HG03457 (cell line): ENCODE measurements around the gene TMEM145.
"Not testable (repeated sequence)": the region's sequence is repeated elsewhere in the genome, so short reads cannot be mapped to it uniquely, and the experiment has no call there.

Experiments
- ATAC-seq: cut with Tn5 transposase; IDR thresholded peaks from one replicate; pipeline ENCODE4 v1.9.1; 2021; ENCODE audit warnings: moderate number of reproducible peaks; ENCODE audit not compliant: unreplicated experiment

TMEM145 gene

GRCh38 chr19:42333975-42334696, 21.0 kb downstream of the TMEM145 start:
- ATAC-seq, result no peak

DNA sequence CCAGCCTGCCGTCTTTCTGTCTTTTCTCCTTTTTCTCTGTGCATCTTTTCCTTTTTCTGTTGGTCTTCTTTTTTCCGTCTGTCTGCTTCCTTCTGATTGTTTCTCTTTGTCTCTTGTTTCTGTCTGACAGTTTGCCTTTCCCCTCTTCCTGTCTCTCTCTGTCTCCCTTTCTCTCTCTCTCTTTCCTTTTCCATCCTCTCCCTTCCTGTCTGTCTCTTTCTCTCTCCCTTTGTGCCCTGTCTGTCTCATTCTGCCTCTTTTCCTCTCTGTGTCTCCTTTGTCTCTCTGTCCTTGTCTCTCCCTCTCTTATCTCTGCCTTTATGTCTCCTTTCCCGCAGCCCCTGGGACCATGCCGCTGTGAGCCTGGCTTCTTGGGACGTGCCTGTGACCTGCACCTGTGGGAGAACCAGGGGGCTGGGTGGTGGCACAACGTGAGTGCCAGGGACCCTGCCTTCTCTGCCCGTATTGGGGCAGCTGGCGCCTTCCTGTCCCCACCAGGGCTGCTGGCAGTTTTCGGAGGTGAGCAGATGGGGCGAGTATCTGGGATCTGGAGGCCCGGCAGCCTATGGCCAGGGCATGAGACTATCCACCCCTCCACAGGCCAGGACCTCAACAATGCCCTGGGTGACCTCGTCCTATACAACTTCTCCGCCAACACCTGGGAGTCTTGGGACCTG, 21.7 kb downstream of the TMEM145 start:
- no peak for ATAC-seq

DNA sequence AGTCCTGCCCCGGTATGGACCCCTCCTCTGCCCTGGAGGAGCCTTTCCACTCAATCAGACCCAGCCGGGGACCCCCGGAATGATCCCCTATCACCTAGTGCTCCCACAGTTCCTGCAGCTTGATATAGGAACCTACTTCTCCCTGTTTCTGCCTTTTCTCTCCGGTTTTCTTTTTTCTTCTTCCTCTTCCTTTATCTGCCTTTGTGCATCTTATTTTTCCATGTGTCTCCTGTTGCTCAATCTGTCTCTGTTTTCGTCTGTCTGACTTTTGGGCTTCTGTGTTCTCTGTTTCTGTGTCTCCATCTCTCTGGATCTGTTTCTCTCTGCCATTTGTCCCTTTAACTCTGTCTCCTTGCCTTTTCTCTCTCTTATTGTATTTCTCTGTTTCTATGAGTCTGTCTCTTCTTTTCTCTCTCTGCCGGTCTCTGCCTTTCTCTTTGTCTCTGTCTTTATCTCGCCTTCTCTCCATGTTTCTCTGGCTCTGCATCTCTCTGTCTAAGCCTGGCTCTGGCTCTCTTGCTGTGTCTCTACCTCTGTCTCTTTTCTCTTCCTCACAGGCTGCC, 22.3 kb downstream of the TMEM145 start:
- no peak for ATAC-seq

GRCh38 chr19:42335971-42336370, 22.9 kb downstream of the TMEM145 start:
- no peak for ATAC-seq

DNA sequence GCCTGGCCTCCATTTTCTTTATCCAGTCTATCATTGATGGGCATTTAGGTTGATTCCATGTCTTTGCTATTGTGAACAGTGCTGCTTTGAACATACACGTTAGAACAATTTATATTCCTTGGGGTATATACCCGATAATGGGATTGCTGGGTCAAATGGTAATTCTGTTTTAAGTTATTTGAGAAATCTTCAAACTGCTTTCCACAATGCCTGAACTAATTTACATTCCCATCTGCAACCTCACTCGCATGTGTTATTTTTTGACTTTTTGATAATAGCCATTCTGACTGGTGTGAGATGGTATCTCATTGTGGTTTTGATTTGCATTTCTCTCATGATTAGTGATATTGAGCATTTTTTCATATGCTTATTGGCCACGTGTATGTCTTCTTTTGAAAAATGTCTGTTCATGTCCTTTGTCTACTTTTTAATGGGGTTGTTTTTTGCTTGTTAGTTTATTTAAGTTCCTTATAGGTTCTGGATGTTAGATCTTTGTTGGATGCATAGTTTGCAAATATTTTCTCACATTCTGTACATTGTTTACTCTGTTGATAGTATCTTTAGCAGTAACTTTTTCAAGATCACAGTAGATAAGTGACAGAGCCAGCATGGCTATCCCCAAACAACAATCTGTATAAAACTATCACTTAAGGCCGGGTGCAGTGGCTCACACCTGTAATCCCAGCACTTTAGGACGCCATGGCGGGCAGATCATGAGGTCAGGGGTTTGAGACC, 26.2 kb downstream of the TMEM145 start:
- ATAC-seq, result not testable (repeated sequence)

GRCh38 chr19:42339922-42340321, 26.8 kb downstream of the TMEM145 start:
- not testable (repeated sequence) for ATAC-seq

DNA sequence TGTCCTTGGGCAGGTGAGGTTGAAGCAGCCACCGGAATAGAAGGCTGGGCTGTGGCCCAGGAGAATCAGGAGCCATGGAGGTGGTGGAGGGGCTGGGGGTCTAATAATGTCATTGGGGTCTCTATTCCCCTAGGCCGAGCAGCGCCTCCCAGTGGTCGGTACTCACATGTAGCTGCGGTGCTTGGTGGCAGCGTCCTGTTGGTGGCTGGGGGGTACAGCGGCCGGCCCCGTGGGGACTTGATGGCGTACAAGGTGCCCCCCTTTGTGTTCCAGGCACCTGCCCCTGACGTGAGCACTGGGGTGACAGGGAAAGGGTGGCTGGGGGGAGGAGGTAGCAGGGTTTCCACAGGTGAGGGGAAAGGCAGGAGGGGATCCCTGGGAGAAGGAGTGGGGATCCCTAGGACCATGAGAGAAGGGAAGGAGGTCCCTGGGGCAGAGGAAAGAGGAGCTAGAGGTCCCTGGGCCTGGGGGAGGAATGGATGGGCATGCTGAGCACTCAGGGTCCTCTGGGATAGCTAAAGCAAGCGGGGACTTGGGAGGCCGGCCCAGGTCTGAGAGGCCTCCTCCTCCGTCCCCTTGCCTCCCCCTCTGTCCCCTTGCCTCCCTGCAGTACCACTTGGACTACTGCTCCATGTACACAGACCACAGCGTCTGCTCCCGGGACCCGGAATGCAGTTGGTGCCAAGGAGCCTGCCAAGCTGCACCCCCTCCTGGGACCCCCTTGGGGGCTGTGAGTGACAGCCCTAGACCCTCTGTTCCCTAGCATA, 30.4 kb downstream of the TMEM145 start:
- no peak for ATAC-seq

DNA sequence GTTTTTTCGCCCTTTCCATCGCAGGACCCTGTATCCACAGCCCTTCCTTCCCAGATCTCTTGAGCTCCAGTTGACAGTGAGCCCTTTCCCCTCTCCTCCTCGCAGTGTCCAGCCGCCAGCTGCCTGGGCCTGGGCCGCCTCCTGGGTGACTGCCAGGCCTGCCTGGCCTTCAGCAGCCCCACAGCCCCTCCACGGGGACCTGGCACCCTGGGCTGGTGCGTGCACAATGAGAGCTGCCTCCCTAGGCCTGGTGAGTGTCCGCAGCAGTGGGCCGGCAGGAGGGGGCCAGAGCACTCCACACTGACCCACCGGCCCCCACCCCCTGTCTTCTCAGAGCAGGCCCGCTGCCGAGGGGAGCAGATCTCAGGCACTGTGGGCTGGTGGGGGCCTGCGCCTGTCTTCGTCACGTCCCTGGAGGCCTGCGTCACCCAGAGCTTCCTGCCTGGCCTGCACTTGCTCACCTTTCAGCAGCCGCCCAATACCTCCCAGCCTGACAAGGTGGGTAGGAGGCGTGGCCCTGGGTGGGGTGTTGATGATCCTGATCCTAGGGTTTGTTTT, 31.3 kb downstream of the TMEM145 start:
- ATAC-seq, result no peak

- ATAC-seq, result no peak
These were observed 32.2 kb downstream of the TMEM145 start for GRCh38 chr19:42345191-42345812.

DNA sequence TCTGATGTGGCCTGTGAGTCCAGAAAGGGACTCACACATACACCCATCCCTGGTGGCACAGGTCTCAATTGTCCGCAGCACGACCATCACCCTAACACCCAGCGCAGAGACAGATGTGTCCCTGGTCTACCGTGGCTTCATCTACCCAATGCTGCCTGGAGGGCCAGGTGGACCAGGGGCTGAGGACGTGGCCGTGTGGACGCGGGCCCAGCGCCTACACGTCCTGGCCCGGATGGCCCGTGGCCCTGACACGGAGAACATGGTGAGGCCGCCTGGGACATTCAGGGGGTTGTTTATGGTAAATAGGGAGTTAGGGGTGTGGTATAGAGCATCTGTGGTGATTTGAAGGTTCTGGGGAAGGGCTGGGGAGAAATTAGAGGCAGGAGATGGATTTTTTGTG, 35.1 kb downstream of the TMEM145 start:
- no peak for ATAC-seq

- ATAC-seq, result no peak
These were observed 36.4 kb downstream of the TMEM145 start for GRCh38 chr19:42349378-42350107.

GRCh38 chr19:42350417-42350816, 37.3 kb downstream of the TMEM145 start:
- no peak for ATAC-seq

GRCh38 chr19:42351079-42351735, 38.1 kb downstream of the TMEM145 start:
- ATAC-seq, result no peak

GRCh38 chr19:42352301-42353259, 39.5 kb downstream of the TMEM145 start:
- no peak for ATAC-seq

- no peak for ATAC-seq
These were observed 40.4 kb downstream of the TMEM145 start for GRCh38 chr19:42353341-42354015.

DNA sequence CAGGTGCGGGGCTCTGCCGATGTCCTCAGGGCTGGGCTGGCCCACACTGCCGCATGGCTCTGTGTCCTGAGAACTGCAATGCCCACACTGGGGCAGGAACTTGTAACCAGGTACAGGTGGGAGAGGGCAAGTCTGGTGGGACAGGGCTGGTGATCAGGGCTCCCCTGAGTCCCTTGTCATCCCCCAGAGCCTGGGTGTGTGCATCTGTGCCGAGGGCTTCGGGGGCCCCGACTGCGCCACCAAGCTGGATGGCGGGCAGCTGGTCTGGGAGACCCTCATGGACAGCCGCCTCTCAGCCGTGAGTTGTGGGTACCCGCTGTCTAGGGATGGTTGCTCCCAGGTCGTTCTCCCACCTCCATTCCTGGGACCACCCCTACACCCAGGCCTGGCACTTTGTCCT, 42.8 kb downstream of the TMEM145 start:
- ATAC-seq, result no peak

DNA sequence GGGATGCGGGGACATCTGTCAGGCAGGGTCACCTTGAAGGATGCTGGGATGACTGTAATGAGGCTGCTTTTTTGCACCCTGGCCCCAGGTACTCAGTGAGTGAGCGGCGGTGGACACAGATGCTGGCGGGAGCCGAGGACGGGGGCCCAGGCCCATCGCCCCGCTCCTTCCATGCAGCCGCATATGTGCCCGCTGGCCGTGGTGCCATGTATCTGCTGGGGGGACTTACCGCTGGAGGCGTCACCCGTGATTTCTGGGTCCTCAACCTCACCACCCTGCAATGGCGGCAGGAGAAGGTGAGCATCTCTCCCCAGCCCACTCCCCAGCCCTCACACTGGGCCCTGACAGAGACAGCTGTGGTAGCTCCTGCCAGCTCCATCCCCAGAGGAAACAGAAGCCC, 43.6 kb downstream of the TMEM145 start:
- ATAC-seq, result no peak
